Cardiac muscle cell (in vitro differentiated cells and primary cell): ENCODE measurements around the gene COQ4. TPM values are rescaled to one million over a fixed set of nuclear protein-coding genes. Genes with fewer than 3 reads are reported as not detected.
A peak's percentile ranks its signal among the peaks of the same experiment; 100 is the strongest.

Experiments used
- DNase-seq, 2 donors: peaks; one replicate each; pipeline versions ENCODE4 v3.0.0 to v3.0.0-alpha.2; 2010 to 2017; ENCODE audit warnings: low read depth in 1 of 2, low spot score in 1 of 2
- H3K27ac ChIP-seq: fragments of 200-600 bp; sonication (generic); 2 replicates; pipeline ENCODE4 v1.5.1; 2016
- H3K27me3 ChIP-seq: fragments of 200-600 bp; sonication (generic); 2 replicates; pipeline ENCODE4 v1.6.0; 2016; ENCODE audit warnings: control low read depth
- H3K36me3 ChIP-seq: fragments of 200-600 bp; sonication (generic); 2 replicates; pipeline ENCODE4 v1.5.1; 2016; ENCODE audit warnings: control low read depth
- H3K4me1 ChIP-seq: fragments of 200-600 bp; sonication (generic); 2 replicates; pipeline ENCODE4 v1.8.1; 2017; ENCODE audit warnings: low read depth, mild to moderate bottlenecking, mixed run types
- H3K4me3 ChIP-seq: fragments of 200-600 bp; sonication (generic); 2 replicates; pipeline ENCODE4 v1.5.1; 2016; ENCODE audit warnings: mild to moderate bottlenecking
- H3K9me3 ChIP-seq: fragments of 200-600 bp; sonication (generic); 2 replicates; pipeline ENCODE4 v1.5.1; 2017; ENCODE audit warnings: low read depth, mild to moderate bottlenecking, control low read depth
- CTCF ChIP-seq: IDR thresholded peaks from 2 replicates; pipeline ENCODE4 v1.5.1; 2012; ENCODE audit warnings: low read depth, mild to moderate bottlenecking, low read length
- polyA plus RNA-seq: library from polyadenylated mRNA; unstranded; fragments of >200 nt; fragmentation: Nextera tagmentation; extraction: Ambion mirVana; gene quantifications from 2 replicates; pipeline ENCODE4 v1.2.1, GENCODE V29; 2016
- total RNA-seq: library from RNA; depleted of rRNA; stranded (reverse); fragments of >200 nt; gene quantifications from 2 replicates; pipeline ENCODE4 v1.2.3, GENCODE V29; 2016

COQ4 gene
- total and polyA plus RNA-seq, 2 experiments from 2014 or later = 81.1 to 87.1 TPM

GRCh38 chr9:128292009-128292408 is 30.6 kb upstream of the COQ4 start:
- TF ChIP-seq CTCF = no peak
- Histone ChIP-seq H3K36me3 (no peaks in the 10 kb centered on the region), H3K4me3 (no peak overlapping the region), H3K27ac (no peak overlapping the region), H3K4me1 (no peaks in the 10 kb centered on the region), H3K27me3 (no peaks in the 10 kb centered on the region), H3K9me3 (no peaks in the 10 kb centered on the region)
- DNase-seq = no peak

GRCh38 chr9:128293091-128293490 is 29.5 kb upstream of the COQ4 start:
- no peaks in the 10 kb centered on the region for H3K9me3 ChIP-seq
- no peak for DNase-seq
- no peak overlapping the region for H3K4me3 ChIP-seq
- no peak overlapping the region for H3K27ac ChIP-seq
- H3K27me3 ChIP-seq = no peaks in the 10 kb centered on the region
- no peaks in the 10 kb centered on the region for H3K4me1 ChIP-seq
- no peak for TF ChIP-seq CTCF
- H3K36me3 ChIP-seq = no peaks in the 10 kb centered on the region

- DNase-seq = no peak
- H3K27me3 ChIP-seq = no peaks in the 10 kb centered on the region
- H3K27ac ChIP-seq = no peak overlapping the region
- no peaks in the 10 kb centered on the region for H3K36me3 ChIP-seq
- H3K4me1 ChIP-seq = no peaks in the 10 kb centered on the region
- no peak for TF ChIP-seq CTCF
- H3K4me3 ChIP-seq = no peak overlapping the region
- no peaks in the 10 kb centered on the region for H3K9me3 ChIP-seq
These were observed 28.5 kb upstream of the COQ4 start for GRCh38 chr9:128294142-128294541.

GRCh38 chr9:128296340-128297220 is 26.1 kb upstream of the COQ4 start:
- Histone ChIP-seq H3K4me3 (no peak overlapping the region), H3K4me1 (no peaks in the 10 kb centered on the region), H3K36me3 (no peaks in the 10 kb centered on the region), H3K27me3 (no peaks in the 10 kb centered on the region), H3K27ac (no peak overlapping the region), H3K9me3 (no peaks in the 10 kb centered on the region)
- TF ChIP-seq CTCF = no peak
- peak in 1 of 2 donors; percentile 43 for DNase-seq

GRCh38 chr9:128297221-128297773 is 25.3 kb upstream of the COQ4 start:
- Histone ChIP-seq H3K27ac (no peak overlapping the region), H3K9me3 (no peaks in the 10 kb centered on the region), H3K27me3 (no peaks in the 10 kb centered on the region), H3K4me3 (no peak overlapping the region), H3K4me1 (no peaks in the 10 kb centered on the region), H3K36me3 (no peaks in the 10 kb centered on the region)
- no peak for TF ChIP-seq CTCF
- no peak for DNase-seq
